Measurements from ENCODE around the gene POLR3A.
"Not testable (repeated sequence)": the region's sequence is repeated elsewhere in the genome, so short reads cannot be mapped to it uniquely, and the experiment has no call there.

Gene POLR3A

DNA sequence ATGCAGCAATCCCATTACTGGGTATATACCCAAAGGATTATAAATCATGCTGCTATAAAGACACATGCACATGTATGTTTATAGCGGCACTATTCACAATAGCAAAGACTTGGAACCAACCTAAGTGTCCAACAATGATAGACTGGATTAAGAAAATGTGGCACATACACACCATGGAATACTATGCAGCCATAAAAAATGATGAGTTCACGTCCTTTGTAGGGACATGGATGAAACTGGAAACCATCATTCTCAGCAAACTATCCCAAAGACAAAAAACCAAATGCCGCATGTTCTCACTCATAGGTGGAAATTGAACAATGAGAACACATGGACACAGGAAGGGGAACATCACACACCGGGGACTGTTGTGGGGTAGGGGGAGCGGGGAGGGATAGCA, 30.5 kb downstream of the POLR3A start:
- not testable (repeated sequence) for H3K9ac ChIP-seq (ENCODE audit: low read depth, low read length); H3K4me3 ChIP-seq (ENCODE audit: low read length); H3K4me1 ChIP-seq (ENCODE audit: insufficient read depth, low read length); H3K27ac ChIP-seq (ENCODE audit: low read depth, low read length); H3K9me3 ChIP-seq (ENCODE audit: insufficient read depth, low read depth, low read length); H3K27me3 ChIP-seq (ENCODE audit: insufficient read depth, low read length)
- whole genome bisulfite sequencing, result 98% methylated on average over 4 of the region's 5 CpGs
- peaks cover 54% of the 10 kb centered on the region for H3K36me3 ChIP-seq (ENCODE audit: insufficient read depth, low read length)

DNA sequence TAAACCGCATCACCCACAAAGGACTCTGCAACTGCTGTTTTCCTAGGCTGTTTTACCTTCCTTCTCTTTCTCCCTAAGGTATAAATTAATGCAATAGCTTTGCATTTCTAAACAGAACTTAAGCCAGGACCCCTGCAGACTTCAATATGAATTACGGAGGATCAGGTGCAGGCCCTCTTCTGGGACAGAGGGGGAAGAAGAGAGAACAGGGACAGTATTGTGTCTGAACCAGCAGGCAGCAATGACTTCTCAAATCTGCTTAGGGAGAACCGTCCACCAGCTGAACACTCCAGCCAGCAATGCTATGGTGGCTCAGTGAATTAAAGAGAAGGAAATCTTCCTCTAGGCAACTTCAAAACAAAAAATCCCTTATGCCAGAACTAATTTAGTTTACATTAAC, 35.7 kb downstream of the POLR3A start:
- WGBS, result 95% methylated on average over 3 of the region's 3 CpGs
- no peaks in the 10 kb centered on the region for H3K9me3 ChIP-seq (ENCODE audit: insufficient read depth, low read depth, low read length)
- H3K4me3 ChIP-seq (ENCODE audit: low read length), result no peak overlapping the region
- no peaks in the 10 kb centered on the region; the same call in 1 of the 2 replicates for H3K4me1 ChIP-seq (ENCODE audit: insufficient read depth, low read length)
- no peak overlapping the region for H3K9ac ChIP-seq (ENCODE audit: low read depth, low read length)
- no peaks in the 10 kb centered on the region for H3K27me3 ChIP-seq (ENCODE audit: insufficient read depth, low read length)
- H3K36me3 ChIP-seq (ENCODE audit: insufficient read depth, low read length), result peaks cover 58% of the 10 kb centered on the region
- no peak overlapping the region for H3K27ac ChIP-seq (ENCODE audit: low read depth, low read length)

DNA sequence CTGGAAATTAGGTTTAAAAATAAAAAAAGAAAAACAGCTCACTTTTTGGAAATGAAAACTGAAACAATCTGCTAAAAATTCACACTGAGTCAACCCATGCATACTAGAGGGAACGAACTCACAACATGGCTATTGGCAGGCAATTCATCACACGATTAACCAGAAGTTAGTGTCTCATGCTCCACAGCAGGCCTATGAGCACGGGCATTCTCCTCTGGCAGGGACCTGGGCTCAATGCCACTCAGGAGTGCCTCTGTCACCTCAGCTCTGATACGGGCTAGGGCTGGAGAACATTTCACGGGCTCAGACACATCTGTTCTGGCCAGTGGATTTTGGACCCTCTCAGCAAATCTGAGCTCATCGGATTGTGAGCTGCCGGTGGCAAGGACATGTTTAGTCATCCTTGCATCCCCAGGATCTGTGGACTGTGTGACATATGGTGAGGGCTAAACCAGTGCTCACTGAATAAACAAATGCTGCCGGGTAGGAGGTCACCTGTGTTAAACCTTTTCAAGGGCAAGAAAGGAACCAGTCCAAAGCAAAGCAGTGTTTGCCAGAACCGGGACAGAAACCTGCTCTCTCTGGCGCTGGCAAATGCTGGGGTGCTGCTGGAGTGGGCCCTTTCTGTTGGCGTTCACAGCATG, 40.1 kb downstream of the POLR3A start:
- Histone ChIP-seq H3K36me3 (ENCODE audit: insufficient read depth, low read length) (peaks cover 99% of the 10 kb centered on the region), H3K9ac (ENCODE audit: low read depth, low read length) (no peak overlapping the region), H3K9me3 (ENCODE audit: insufficient read depth, low read depth, low read length) (no peaks in the 10 kb centered on the region), H3K27ac (ENCODE audit: low read depth, low read length) (no peak overlapping the region), H3K4me1 (ENCODE audit: insufficient read depth, low read length) (no peaks in the 10 kb centered on the region; the same call in 1 of the 2 replicates), H3K4me3 (ENCODE audit: low read length) (no peak overlapping the region), H3K27me3 (ENCODE audit: insufficient read depth, low read length) (no peaks in the 10 kb centered on the region)
- WGBS, result 95% methylated on average over 11 of the region's 11 CpGs

DNA sequence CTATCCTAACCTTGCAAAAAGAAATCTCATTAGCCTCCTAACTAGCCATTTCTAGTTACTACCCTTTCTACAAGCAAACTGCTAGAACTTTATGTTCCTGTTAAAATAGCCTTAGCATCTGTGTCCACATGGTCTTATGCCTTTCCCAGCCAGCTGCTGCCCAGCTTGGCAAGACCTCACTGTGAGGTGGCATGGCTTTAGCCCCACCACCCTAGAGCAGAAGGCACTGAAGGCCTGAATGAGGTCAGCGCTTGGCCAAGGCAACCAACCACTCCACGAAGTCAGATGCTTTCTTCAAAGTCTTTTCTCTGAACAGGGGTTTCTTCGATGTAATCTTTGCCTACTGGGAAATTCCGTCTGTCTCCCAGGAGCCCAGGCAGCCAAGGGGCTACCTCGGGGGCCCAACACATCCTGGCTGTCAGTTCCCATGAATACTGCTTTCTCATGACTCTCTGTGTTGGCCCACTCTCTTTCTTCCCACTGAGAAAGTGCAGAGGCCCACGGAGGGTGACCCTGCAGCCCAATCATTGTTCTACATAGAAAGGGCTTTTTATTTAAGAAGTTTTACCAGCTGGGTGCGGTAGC, 41.6 kb downstream of the POLR3A start:
- WGBS, result 95% methylated on average over 7 of the region's 7 CpGs
- Histone ChIP-seq H3K4me1 (ENCODE audit: insufficient read depth, low read length) (no peaks in the 10 kb centered on the region), H3K36me3 (ENCODE audit: insufficient read depth, low read length) (peaks cover 99% of the 10 kb centered on the region), H3K27ac (ENCODE audit: low read depth, low read length) (no peak overlapping the region), H3K4me3 (ENCODE audit: low read length) (no peak overlapping the region), H3K9ac (ENCODE audit: low read depth, low read length) (no peak overlapping the region), H3K9me3 (ENCODE audit: insufficient read depth, low read depth, low read length) (no peaks in the 10 kb centered on the region), H3K27me3 (ENCODE audit: insufficient read depth, low read length) (no peaks in the 10 kb centered on the region)

DNA sequence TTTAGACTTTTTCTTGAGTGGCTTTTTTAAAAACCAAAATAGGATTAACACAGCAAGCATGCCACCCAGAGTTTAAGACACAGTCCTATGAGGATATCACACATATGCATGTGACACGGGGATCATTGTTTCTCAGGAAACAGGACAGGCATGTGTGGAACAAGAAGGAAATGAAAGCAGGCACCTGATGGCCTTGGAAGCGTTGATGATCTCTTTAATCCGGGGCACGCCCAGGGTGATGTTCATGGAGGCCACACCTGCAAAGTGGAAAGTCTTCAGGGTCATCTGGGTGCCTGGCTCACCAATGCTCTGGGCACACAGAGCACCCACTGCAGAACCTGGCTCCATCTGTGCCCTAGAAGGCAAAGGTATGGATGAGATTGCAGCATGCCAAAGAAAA, 44.3 kb downstream of the POLR3A start:
- WGBS, result 95% methylated on average over 4 of the region's 4 CpGs
- H3K27ac ChIP-seq (ENCODE audit: low read depth, low read length), result no peak overlapping the region
- no peaks in the 10 kb centered on the region for H3K4me1 ChIP-seq (ENCODE audit: insufficient read depth, low read length)
- no peaks in the 10 kb centered on the region for H3K9me3 ChIP-seq (ENCODE audit: insufficient read depth, low read depth, low read length)
- no peak overlapping the region for H3K4me3 ChIP-seq (ENCODE audit: low read length)
- H3K27me3 ChIP-seq (ENCODE audit: insufficient read depth, low read length), result no peaks in the 10 kb centered on the region
- no peak overlapping the region for H3K9ac ChIP-seq (ENCODE audit: low read depth, low read length)
- H3K36me3 ChIP-seq (ENCODE audit: insufficient read depth, low read length), result peaks cover 97% of the 10 kb centered on the region

DNA sequence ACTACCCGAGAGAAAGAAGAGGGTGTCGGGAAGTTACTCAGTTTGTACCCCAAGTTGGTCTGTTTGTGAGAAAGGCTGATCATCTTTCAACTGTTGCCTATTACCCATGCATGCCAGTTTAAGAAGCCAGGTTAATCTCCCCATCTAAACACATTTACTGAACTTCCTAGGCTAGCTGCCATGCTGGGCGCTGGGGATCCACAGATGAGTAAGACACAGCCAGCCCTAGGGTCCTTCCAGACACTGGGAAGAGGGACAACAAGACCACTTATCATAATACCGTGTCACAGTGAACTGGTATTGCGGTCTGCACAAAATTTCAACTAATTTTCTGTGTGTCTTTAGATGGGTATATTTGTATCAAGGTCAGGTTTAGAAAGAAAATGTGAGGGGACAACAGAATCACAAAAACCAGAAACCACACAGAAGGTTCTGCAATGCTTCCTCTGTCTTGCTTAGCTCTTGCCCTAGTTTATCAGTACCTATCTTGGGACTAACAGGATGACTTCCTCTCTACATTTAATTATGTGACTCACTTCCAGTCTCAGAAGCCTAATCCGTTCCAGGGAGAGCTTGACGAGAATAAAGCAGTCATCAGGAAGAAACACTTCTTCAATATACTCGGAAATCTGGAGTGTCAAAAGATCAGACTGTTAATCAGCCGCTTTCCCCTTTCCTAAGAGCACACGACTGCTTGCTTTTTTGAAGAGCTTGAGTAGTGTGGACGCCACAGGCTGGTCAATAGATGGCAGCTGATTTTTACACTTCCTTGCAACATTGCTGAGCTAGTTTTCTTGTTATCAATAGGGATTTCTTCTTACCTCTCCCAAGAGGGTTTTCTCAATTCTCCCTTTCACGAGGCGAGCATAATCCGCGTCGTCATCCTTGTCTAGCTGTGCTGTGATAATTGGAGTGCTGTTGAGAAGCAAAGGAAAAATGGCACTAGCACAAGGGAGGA, 45.7 kb downstream of the POLR3A start:
- peak overlapping the region; percentile 13; the same call in 1 of the 2 replicates for H3K27ac ChIP-seq (ENCODE audit: low read depth, low read length)
- 89% methylated on average over 16 of the region's 16 CpGs for WGBS
- no peak overlapping the region for H3K9ac ChIP-seq (ENCODE audit: low read depth, low read length)

DNA sequence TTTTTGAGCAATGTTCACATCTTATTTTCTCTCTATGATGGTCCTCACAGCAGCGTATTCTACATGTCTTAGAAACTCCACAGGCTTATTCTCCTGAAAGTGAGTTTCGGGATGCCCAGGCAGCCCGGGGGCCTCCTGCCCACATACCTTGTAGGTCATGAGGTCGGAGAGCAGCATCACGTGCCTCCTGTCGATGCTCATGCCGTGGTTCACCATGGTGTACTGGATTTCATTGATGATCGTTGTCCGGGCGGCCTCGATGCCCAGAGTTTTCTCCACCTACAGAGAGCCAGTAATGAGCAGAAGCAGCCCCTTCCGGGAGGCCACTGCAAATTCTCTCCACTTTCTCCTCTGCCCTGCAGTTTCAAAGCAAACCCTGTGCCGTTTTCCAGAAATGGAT, 48.0 kb downstream of the POLR3A start:
- no peak overlapping the region for H3K9ac ChIP-seq (ENCODE audit: low read depth, low read length)
- no peak overlapping the region for H3K27ac ChIP-seq (ENCODE audit: low read depth, low read length)
- H3K9me3 ChIP-seq (ENCODE audit: insufficient read depth, low read depth, low read length), result no peaks in the 10 kb centered on the region
- H3K4me1 ChIP-seq (ENCODE audit: insufficient read depth, low read length), result no peaks in the 10 kb centered on the region
- H3K27me3 ChIP-seq (ENCODE audit: insufficient read depth, low read length), result no peaks in the 10 kb centered on the region
- no peak overlapping the region for H3K4me3 ChIP-seq (ENCODE audit: low read length)
- WGBS, result 95% methylated on average over 13 of the region's 13 CpGs
- H3K36me3 ChIP-seq (ENCODE audit: insufficient read depth, low read length), result peaks cover 95% of the 10 kb centered on the region

More for the DNA sequence above, 45.7 kb downstream of the POLR3A start:
- Histone ChIP-seq H3K36me3 (ENCODE audit: insufficient read depth, low read length) (peaks cover 96% of the 10 kb centered on the region), H3K4me3 (ENCODE audit: low read length) (no peak overlapping the region), H3K4me1 (ENCODE audit: insufficient read depth, low read length) (no peaks in the 10 kb centered on the region), H3K9me3 (ENCODE audit: insufficient read depth, low read depth, low read length) (no peaks in the 10 kb centered on the region), H3K27me3 (ENCODE audit: insufficient read depth, low read length) (no peaks in the 10 kb centered on the region)

DNA sequence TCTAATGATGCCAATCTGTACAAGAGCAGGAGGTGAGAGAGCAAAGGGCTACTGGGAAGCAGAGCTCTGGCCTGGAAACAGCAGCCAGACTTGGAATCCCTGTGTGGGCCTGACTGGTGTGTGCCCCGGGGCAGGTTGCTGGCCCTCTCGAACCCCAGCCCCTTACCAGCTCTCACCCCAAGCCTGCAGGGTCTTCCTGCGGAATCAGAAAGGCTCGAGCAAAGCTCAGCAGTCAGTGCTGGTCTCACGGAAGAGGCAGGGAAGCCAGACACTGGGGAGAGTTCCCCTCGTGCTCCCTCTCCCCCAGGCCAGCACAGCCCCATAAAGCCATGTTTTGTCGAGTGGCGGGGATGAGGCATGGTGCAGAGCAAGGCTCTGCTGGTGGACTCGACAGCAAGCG, 50.1 kb downstream of the POLR3A start:
- H3K9ac ChIP-seq (ENCODE audit: low read depth, low read length), result no peak overlapping the region
- H3K27ac ChIP-seq (ENCODE audit: low read depth, low read length), result no peak overlapping the region
- peaks cover 83% of the 10 kb centered on the region for H3K36me3 ChIP-seq (ENCODE audit: insufficient read depth, low read length)
- H3K4me3 ChIP-seq (ENCODE audit: low read length), result no peak overlapping the region
- H3K4me1 ChIP-seq (ENCODE audit: insufficient read depth, low read length), result 0 out of 2 replicates have a peak, but pooled peaks cover 3% of the 10 kb centered on the region
- H3K9me3 ChIP-seq (ENCODE audit: insufficient read depth, low read depth, low read length), result no peaks in the 10 kb centered on the region
- no peaks in the 10 kb centered on the region for H3K27me3 ChIP-seq (ENCODE audit: insufficient read depth, low read length)
- 95% methylated on average over 10 of the region's 10 CpGs for WGBS

DNA sequence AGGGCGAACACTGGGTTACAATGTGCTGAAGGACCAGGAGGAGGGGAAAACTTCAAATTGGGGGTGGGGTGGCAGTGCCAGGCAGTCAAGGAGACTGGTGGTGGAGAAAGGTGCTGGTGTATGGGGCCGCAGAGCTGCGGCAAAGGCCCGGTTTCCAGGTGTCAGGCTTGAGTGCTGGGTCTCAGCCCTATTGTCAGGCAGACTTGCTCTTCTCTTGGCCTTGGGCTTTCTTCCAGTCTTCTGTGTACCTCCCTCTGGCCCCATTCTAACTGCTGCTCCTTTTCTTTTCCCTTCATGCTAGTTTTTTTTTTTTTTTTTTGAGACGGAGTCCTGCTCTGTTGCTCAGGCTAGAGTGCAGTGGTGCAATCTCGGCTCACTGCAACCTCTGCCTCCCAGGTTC, 51.0 kb downstream of the POLR3A start:
- H3K9me3 ChIP-seq (ENCODE audit: insufficient read depth, low read depth, low read length), result no peaks in the 10 kb centered on the region
- H3K27ac ChIP-seq (ENCODE audit: low read depth, low read length), result no peak overlapping the region
- no peak overlapping the region for H3K4me3 ChIP-seq (ENCODE audit: low read length)
- H3K9ac ChIP-seq (ENCODE audit: low read depth, low read length), result no peak overlapping the region
- WGBS, result 97% methylated on average over 6 of the region's 6 CpGs
- 0 out of 2 replicates have a peak, but pooled peaks cover 3% of the 10 kb centered on the region for H3K4me1 ChIP-seq (ENCODE audit: insufficient read depth, low read length)
- H3K27me3 ChIP-seq (ENCODE audit: insufficient read depth, low read length), result no peaks in the 10 kb centered on the region
- H3K36me3 ChIP-seq (ENCODE audit: insufficient read depth, low read length), result peaks cover 75% of the 10 kb centered on the region

DNA sequence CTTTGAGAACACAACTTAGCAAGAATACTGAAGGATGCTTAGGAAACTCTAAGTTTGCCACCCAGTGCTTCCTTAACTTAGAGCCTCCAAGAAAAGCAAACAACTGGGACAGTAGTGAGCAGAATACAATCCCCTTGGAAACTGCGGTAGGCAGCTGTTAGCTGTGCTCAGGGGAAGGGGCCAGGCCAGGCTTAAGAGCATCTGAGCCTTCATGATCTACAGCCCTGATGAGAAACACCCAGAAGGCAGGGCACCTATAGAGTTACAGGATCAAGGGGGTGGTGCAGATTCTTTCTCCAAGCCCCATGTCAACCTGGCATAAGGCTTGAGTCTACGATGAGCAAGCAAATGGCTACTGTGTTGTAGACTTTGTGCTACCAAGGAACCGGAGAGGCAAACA, 51.4 kb downstream of the POLR3A start:
- WGBS, result 97% methylated on average over 3 of the region's 3 CpGs
- no peak overlapping the region for H3K9ac ChIP-seq (ENCODE audit: low read depth, low read length)
- no peak overlapping the region for H3K4me3 ChIP-seq (ENCODE audit: low read length)
- H3K9me3 ChIP-seq (ENCODE audit: insufficient read depth, low read depth, low read length), result no peaks in the 10 kb centered on the region
- peaks cover 70% of the 10 kb centered on the region for H3K36me3 ChIP-seq (ENCODE audit: insufficient read depth, low read length)
- no peaks in the 10 kb centered on the region for H3K27me3 ChIP-seq (ENCODE audit: insufficient read depth, low read length)
- 0 out of 2 replicates have a peak, but pooled peaks cover 3% of the 10 kb centered on the region for H3K4me1 ChIP-seq (ENCODE audit: insufficient read depth, low read length)
- H3K27ac ChIP-seq (ENCODE audit: low read depth, low read length), result no peak overlapping the region

DNA sequence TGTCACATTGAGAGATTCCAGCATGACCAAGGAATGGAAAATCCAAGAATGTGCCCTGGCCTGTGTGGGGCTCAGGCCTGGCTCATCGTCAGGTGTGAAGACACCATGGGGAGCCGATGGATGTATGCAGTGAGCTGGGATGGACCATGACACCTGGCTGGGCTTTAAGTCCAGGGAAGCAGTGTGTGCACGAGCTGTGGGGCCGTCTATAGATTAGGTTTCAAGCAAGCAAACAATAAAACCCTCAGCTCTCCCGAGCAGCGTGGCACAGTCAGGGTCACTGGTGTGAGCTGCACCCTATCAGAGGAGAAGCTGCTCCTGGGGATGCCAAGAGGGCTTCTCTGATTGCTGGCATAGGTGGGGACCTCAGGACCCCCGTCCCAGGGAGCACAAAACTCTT, 52.3 kb downstream of the POLR3A start:
- 0 out of 2 replicates have a peak, but pooled peaks cover 3% of the 10 kb centered on the region for H3K4me1 ChIP-seq (ENCODE audit: insufficient read depth, low read length)
- peaks cover 61% of the 10 kb centered on the region for H3K36me3 ChIP-seq (ENCODE audit: insufficient read depth, low read length)
- H3K27ac ChIP-seq (ENCODE audit: low read depth, low read length), result no peak overlapping the region
- H3K27me3 ChIP-seq (ENCODE audit: insufficient read depth, low read length), result no peaks in the 10 kb centered on the region
- H3K9me3 ChIP-seq (ENCODE audit: insufficient read depth, low read depth, low read length), result no peaks in the 10 kb centered on the region
- 96% methylated on average over 7 of the region's 7 CpGs for WGBS
- H3K4me3 ChIP-seq (ENCODE audit: low read length), result no peak overlapping the region
- H3K9ac ChIP-seq (ENCODE audit: low read depth, low read length), result no peak overlapping the region

Data from HUES64 (cell line).